ENCODE results near the gene TAP1.

GRCh38 chr6:32832535-32832934 is 21.0 kb downstream of the TAP1 start:
- no peak for TF ChIP-seq USF2 (IDR thresholded peaks at IDR 0.05)
- no peak for TF ChIP-seq HOXA7 (CRISPR knock-in tag; IDR thresholded peaks at IDR 0.05)
- TF ChIP-seq ELK1 (IDR thresholded peaks at IDR 0.05; ENCODE audit: low read depth, low read length) = no peak
- no peak for TF ChIP-seq RFX5 (IDR thresholded peaks at IDR 0.05)
- no peak for TF ChIP-seq CTCF (IDR thresholded peaks at IDR 0.05)
- no peak for TF ChIP-seq MYC (IDR thresholded peaks at IDR 0.05; ENCODE audit: borderline replicate concordance, low read length)
- TF ChIP-seq POLR2AphosphoS2 (conservative IDR thresholded peaks at IDR 0.05; ENCODE audit: low read length) = no peak
- no peak for TF ChIP-seq POLR2A (IDR thresholded peaks at IDR 0.05; ENCODE audit: low read length)
- no peak for TF ChIP-seq RNF2 (IDR thresholded peaks at IDR 0.05; ENCODE audit: borderline replicate concordance, low read depth)
- TF ChIP-seq ZNF302 (CRISPR knock-in tag; IDR thresholded peaks at IDR 0.05) = no peak

Measured in A549 (cell line).